Activated naive CD8-positive, alpha-beta T cell treated with anti-CD3 and anti-CD28 coated beads, Interleukin-2, amount 50 U/mL, for 16 hours (primary cell): ENCODE data around the gene SMPD3.

ENCODE experiments used
- DNase-seq: peaks from one replicate; pipeline ENCODE4 v3.0.0-alpha.2; 2020; ENCODE audit warnings: low read depth, low spot score

Gene SMPD3

GRCh38 chr16:68434624-68435210, 13.6 kb downstream of the SMPD3 start:
- no peak for DNase-seq

- DNase-seq: no peak
Observed at GRCh38 chr16:68433316-68433715, 15.0 kb downstream of the SMPD3 start.

- DNase-seq: no peak
Observed at GRCh38 chr16:68432701-68433100, 15.6 kb downstream of the SMPD3 start.

GRCh38 chr16:68429076-68429854, 19.0 kb downstream of the SMPD3 start:
- DNase-seq: no peak

- no peak for DNase-seq
Observed at GRCh38 chr16:68427649-68428303, 20.5 kb downstream of the SMPD3 start.

GRCh38 chr16:68426347-68426652, 22.0 kb downstream of the SMPD3 start:
- DNase-seq: no peak

GRCh38 chr16:68425498-68426346, 22.6 kb downstream of the SMPD3 start:
- no peak for DNase-seq

GRCh38 chr16:68423771-68424170, 24.5 kb downstream of the SMPD3 start:
- no peak for DNase-seq

GRCh38 chr16:68422396-68422960, 25.8 kb downstream of the SMPD3 start:
- DNase-seq: no peak

- no peak for DNase-seq
Observed at GRCh38 chr16:68421076-68421475, 27.2 kb downstream of the SMPD3 start.

- no peak for DNase-seq
Observed at GRCh38 chr16:68420366-68420942, 27.9 kb downstream of the SMPD3 start.

- DNase-seq: peak; percentile 49
Observed at GRCh38 chr16:68417711-68418301, 30.5 kb downstream of the SMPD3 start.

- no peak for DNase-seq
Observed at GRCh38 chr16:68416057-68417046, 32.0 kb downstream of the SMPD3 start.

GRCh38 chr16:68414581-68414980, 33.7 kb downstream of the SMPD3 start:
- no peak for DNase-seq

- DNase-seq: no peak
Observed at GRCh38 chr16:68412061-68412460, 36.2 kb downstream of the SMPD3 start.

- DNase-seq: no peak
Observed at GRCh38 chr16:68411086-68411485, 37.2 kb downstream of the SMPD3 start.

- no peak for DNase-seq
Observed at GRCh38 chr16:68408967-68409366, 39.3 kb downstream of the SMPD3 start.

GRCh38 chr16:68408428-68408827, 39.9 kb downstream of the SMPD3 start:
- no peak for DNase-seq

GRCh38 chr16:68406458-68407152, 41.7 kb downstream of the SMPD3 start:
- DNase-seq: no peak
